DOHH2 (cell line): Measurements from ENCODE around the gene UVRAG.

Experiments used
- H3F3A ChIP-seq: fragments of 200-600 bp; sonication (generic), shearing (Covaris generic); 2 replicates; pipeline ENCODE4 v1.6.0; 2016; ENCODE audit warnings: antibody characterized with exemption, mild to moderate bottlenecking; ENCODE audit not compliant: control insufficient read depth, insufficient read depth
- H3K27ac ChIP-seq: fragments of 200-600 bp; sonication (generic); 2 replicates; pipeline ENCODE4 v1.5.1; 2014; ENCODE audit warnings: low read depth, mild to moderate bottlenecking, low read length, moderate library complexity
- H3K27me3 ChIP-seq: fragments of 200-600 bp; sonication (generic); 2 replicates; pipeline ENCODE4 v1.6.1; 2014; ENCODE audit warnings: mild to moderate bottlenecking, low read length, mixed read lengths; ENCODE audit not compliant: control insufficient read depth
- H3K36me3 ChIP-seq: fragments of 200-600 bp; sonication (generic); 2 replicates; pipeline ENCODE4 v1.6.1; 2014; ENCODE audit warnings: mild to moderate bottlenecking, low read length, moderate library complexity, mixed read lengths; ENCODE audit not compliant: control insufficient read depth
- H3K4me1 ChIP-seq: fragments of 200-600 bp; sonication (generic); 2 replicates; pipeline ENCODE4 v1.6.1; 2014; ENCODE audit warnings: mild to moderate bottlenecking, low read length, mixed read lengths; ENCODE audit not compliant: control insufficient read depth
- H3K4me2 ChIP-seq: fragments of 200-600 bp; sonication (generic); 2 replicates; pipeline ENCODE4 v1.6.0; 2014; ENCODE audit warnings: mild to moderate bottlenecking, low read length, moderate library complexity
- H3K4me3 ChIP-seq: fragments of 200-600 bp; sonication (generic); 2 replicates; pipeline ENCODE4 v1.5.1; 2014; ENCODE audit warnings: mild to moderate bottlenecking, low read length, mixed read lengths
- H3K79me2 ChIP-seq: fragments of 200-600 bp; sonication (generic); 2 replicates; pipeline ENCODE4 v1.6.1; 2014; ENCODE audit warnings: mild to moderate bottlenecking, low read length, mixed read lengths; ENCODE audit not compliant: control insufficient read depth
- H3K9me2 ChIP-seq: fragments of 200-600 bp; sonication (generic); replicated peaks from 2 replicates; pipeline ENCODE4 v1.6.1; 2014; ENCODE audit warnings: mild to moderate bottlenecking, low read length, mixed read lengths; ENCODE audit not compliant: control insufficient read depth
- H3K9me3 ChIP-seq: fragments of 200-600 bp; sonication (generic); 2 replicates; pipeline ENCODE4 v1.6.1; 2014; ENCODE audit warnings: antibody characterized with exemption, low read length, mixed read lengths; ENCODE audit not compliant: control insufficient read depth, insufficient read depth
- H4K20me1 ChIP-seq: fragments of 200-600 bp; sonication (generic); 2 replicates; pipeline ENCODE4 v1.6.0; 2014; ENCODE audit warnings: low read depth, mild to moderate bottlenecking, antibody characterized with exemption, low read length, moderate library complexity; ENCODE audit not compliant: control insufficient read depth, insufficient read depth
- CTCF ChIP-seq: fragments of 200-600 bp; sonication (generic); IDR thresholded peaks from one replicate; pipeline ENCODE4 v1.5.1; 2014; ENCODE audit warnings: antibody characterized with exemption, mild to moderate bottlenecking, low read depth, low read length; ENCODE audit not compliant: poor library complexity, severe bottlenecking
- EZH2phosphoT487 ChIP-seq: fragments of 200-600 bp; sonication (generic); IDR thresholded peaks from 2 replicates; pipeline ENCODE4 v1.6.1; 2017; ENCODE audit warnings: borderline replicate concordance, mild to moderate bottlenecking, antibody characterized with exemption, low read length, moderate library complexity, mixed read lengths

UVRAG gene

GRCh38 chr11:76025817-76026216, 210.8 kb downstream of the UVRAG start:
- Histone ChIP-seq H3F3A (no peaks in the 10 kb centered on the region), H3K79me2 (peaks cover 11% of the 10 kb centered on the region), H3K4me3 (no peak overlapping the region), H4K20me1 (no peaks in the 10 kb centered on the region), H3K9me2 (no peaks in the 10 kb centered on the region), H3K4me1 (no peaks in the 10 kb centered on the region), H3K4me2 (no peak overlapping the region), H3K9me3 (no peaks in the 10 kb centered on the region), H3K27me3 (no peaks in the 10 kb centered on the region), H3K27ac (no peak overlapping the region), H3K36me3 (peaks cover 94% of the 10 kb centered on the region)
- TF ChIP-seq EZH2phosphoT487 (no peak), CTCF (no peak)

- Histone ChIP-seq H4K20me1 (no peaks in the 10 kb centered on the region), H3K27ac (no peak overlapping the region), H3K4me2 (no peak overlapping the region), H3K4me1 (0 out of 2 replicates have a peak, but pooled peaks cover 1% of the 10 kb centered on the region), H3K9me3 (no peaks in the 10 kb centered on the region), H3K36me3 (peaks cover 94% of the 10 kb centered on the region), H3K9me2 (no peaks in the 10 kb centered on the region), H3K27me3 (no peaks in the 10 kb centered on the region), H3K4me3 (no peak overlapping the region), H3K79me2 (peaks cover 11% of the 10 kb centered on the region), H3F3A (no peaks in the 10 kb centered on the region)
- TF ChIP-seq EZH2phosphoT487 (no peak), CTCF (no peak)
Observed at GRCh38 chr11:76026281-76026680, 211.3 kb downstream of the UVRAG start.

- TF ChIP-seq EZH2phosphoT487: no peak
- TF ChIP-seq CTCF: no peak
Observed at GRCh38 chr11:76026862-76027261, 211.9 kb downstream of the UVRAG start.

More at GRCh38 chr11:76026862-76027261, 211.9 kb downstream of the UVRAG start:
- 0 out of 2 replicates have a peak, but pooled peaks cover 3% of the 10 kb centered on the region for H3K4me1 ChIP-seq
- H3F3A ChIP-seq: no peaks in the 10 kb centered on the region
- no peaks in the 10 kb centered on the region for H3K9me3 ChIP-seq
- no peak overlapping the region for H3K4me3 ChIP-seq
- no peaks in the 10 kb centered on the region for H3K27me3 ChIP-seq
- no peaks in the 10 kb centered on the region for H4K20me1 ChIP-seq
- H3K79me2 ChIP-seq: peaks cover 11% of the 10 kb centered on the region
- no peaks in the 10 kb centered on the region for H3K9me2 ChIP-seq
- no peak overlapping the region for H3K4me2 ChIP-seq
- H3K27ac ChIP-seq: no peak overlapping the region
- H3K36me3 ChIP-seq: peaks cover 93% of the 10 kb centered on the region
